NCI-H446 treated with DMSO at 0.1 percent for 48 hours (cell line): ENCODE results near the gene POMP.
A peak's percentile ranks its signal among the peaks of the same experiment; 100 is the strongest.

Experiments
- DNase-seq: peaks from one replicate; lab custom pipeline; 2025; lab: John Stamatoyannopoulos, UW

The POMP gene, protein sequence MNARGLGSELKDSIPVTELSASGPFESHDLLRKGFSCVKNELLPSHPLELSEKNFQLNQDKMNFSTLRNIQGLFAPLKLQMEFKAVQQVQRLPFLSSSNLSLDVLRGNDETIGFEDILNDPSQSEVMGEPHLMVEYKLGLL

DNA sequence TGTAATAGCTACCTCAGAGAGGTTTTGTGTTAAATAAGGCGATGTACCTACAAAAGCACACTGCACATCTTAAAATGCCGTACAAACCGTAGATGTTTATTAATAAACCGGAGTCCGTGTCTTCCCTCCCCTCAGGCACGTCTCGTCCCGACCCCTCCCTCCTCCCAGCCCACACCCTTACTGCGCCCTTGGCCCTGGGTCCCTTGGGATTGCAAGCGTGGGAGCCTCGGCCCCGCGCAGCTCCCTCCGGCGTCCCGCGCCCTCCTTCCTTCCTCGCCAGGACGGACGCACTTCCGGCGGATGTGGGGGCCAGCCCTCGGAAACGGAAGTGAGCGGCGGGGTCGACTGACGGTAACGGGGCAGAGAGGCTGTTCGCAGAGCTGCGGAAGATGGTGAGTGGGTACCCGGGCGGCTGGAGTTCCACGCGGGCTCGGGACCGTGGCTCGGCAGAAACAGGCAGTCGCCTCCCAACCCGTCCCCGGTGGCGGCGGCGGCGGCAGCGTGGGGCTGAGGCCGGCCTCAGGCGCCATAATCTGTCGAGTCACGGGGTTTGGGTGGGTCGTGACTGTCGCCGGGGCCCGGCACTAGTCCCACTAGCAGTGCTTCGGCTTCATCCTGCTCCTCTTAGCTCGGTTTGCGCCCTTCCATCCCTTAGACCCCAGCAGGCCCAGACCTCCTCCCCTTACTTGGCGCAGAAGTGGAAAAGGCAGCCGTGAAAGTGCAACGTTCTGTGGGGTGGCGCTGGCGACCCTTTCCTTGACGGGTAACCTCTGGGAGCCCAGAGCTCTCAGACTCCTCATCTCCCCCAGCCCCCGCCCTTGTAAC lies at the start of gene POMP:
Gene POMP (plus strand): TSS at position 335 of the 825 bp plus-strand sequence. CDS start 55 bp downstream, at position 390.
- peak; percentile 51 for DNase-seq

DNA sequence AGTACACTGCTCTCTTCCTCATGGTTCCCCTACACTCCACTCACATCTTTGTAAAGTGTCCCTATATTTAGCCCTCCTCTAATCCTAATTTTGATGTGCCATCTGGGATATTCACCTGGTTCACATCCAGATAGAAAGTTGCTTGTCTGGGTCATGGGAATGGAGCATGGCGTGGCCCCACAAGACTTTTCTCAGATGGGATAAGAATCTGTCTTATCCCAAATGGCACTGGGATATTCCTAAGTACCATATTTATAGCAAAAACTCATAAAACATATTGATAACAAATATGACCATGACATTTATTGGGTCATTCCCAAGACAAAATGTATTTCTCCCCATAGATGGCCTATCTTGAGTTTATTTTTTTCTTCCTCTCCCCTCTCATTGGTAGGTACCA lies 49.5 kb upstream of the POMP start:
- DNase-seq: no peak

DNA sequence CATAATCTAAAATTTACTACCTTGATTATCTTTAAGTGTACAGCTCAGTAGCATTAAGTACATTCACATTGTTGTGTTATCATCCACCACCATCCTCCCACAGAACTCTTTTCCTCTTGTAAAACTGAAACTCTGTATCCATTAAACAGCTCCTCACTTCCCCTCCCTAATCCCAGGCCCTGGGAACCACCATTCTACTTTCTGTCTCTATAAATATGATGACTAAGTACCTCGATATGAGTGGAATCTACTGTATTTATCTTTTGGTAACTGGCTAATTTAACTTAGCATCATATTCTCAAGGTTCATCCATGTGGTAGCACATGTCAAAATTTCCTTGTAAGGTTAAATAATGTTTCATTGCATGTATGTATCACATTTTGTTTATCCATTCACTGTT lies 49.0 kb upstream of the POMP start:
- DNase-seq: no peak

DNA sequence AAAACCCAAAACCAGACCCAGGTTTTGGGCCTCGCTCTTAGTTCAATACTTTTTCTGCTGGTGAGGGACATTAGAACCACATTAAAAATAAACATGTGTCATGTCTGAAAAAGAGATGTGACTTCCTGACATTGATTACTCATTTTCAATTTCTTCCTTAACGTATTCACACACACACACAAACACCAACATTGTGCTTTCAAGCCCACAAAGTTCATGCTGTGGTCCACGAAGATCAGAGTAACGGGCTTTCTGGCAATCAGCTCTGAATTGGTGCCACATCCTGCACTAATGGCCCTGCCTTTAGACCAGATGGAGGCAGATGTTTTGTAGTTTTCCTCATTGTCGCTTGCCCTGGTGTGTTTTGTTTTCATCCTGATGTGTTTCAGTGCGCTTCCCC lies 47.9 kb upstream of the POMP start:
- DNase-seq: no peak

DNA sequence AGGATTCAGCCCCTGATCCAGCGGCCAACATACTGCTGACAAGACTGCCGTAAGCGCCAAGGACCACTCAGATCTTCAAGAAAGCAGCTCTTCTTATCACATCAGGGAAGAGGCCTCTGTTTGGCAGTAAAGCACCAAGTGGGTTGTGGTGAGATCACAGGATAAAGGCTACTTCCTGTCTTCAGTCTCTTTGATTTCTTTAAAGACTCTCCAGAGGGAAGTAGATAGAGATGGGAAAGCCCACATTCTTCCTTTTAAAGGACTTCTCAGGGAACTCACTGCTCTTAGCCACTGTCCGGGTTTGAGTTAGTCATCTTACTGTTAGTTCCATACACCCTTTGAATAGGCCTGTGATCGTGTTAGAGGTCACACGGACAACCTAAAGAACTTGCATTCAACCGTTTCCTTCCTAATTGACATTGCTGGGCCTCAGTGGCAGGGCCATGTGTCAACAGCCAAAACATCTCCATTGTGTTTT lies 47.2 kb upstream of the POMP start:
- DNase-seq: no peak

DNA sequence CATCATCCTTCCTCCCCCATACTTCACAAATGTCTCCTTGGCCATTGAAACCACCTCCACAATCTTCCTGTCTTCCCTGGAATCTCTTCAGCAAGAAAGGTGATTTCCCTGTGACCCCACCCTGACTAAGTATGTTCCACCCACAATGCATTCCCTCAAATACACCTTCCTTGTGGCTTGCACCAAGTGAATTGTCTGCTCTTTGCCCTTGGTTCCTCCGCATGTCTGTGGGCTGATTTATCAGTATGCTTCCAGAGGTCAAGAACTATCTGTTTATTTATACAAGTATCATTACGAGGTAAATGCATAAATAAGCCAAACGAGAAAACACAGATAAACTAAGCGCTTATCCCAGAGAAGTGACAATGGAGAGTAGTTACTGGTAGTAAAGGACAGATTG lies 45.4 kb upstream of the POMP start:
- DNase-seq: no peak

DNA sequence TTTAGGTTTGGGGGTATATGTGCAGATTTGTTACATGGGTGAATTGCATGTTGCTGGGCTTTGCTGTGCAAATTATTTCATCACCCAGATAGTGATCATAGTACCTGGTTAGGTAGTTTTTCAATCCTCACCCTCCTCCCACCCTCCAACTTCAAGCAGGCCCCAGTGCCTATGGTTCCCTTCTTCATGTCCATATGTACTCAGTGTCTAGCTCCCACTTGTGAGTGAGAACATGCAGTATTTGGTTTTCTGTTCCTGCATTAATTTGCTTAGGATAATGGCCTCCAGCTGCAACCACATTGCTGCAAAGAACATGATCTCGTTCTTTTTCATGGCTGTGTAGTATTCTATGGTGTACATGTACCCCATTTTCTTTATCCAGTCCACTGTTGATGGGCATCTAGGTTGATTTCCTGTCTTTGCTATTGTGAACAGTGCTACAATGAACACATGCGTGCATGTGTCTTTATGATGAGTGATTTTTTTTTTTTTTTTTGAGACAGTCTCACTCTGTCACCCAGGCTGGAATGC lies 42.9 kb upstream of the POMP start:
- no peak for DNase-seq

DNA sequence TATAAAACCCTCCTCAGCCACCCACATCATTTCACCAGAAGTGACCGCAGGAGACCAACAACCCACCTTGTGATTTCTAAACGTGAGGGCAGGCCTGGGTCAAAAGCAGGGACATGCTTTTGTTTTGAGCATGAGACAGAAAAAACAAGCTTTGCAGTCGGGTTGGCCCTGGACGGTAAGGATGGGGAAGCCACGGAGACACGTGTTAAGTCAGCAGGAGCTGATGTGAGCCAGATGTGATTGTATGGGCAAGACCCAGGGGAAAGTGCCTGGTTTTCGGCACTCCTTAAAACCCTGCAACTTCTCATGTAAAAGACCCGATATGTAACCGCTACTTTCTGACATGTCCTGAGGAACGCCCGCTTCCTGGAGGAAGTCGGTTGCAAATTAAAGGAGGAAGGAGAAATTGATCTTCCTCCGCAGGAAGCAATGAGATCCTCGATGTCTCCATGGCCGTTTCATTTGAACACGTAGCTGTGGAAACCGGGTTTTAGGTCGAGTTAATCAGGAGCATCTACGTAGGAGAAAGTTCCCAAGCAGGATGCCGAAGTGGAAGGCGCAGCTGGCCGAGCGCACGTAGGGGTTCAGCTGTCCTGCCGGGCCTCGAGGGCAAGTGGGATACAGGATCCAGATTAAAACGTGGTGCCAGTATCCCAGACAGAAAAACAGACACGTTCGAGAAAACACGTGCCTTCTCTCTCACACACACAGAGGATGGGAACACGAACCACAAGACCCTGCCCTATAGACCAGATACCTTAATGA lies 40.5 kb upstream of the POMP start:
- DNase-seq: no peak

DNA sequence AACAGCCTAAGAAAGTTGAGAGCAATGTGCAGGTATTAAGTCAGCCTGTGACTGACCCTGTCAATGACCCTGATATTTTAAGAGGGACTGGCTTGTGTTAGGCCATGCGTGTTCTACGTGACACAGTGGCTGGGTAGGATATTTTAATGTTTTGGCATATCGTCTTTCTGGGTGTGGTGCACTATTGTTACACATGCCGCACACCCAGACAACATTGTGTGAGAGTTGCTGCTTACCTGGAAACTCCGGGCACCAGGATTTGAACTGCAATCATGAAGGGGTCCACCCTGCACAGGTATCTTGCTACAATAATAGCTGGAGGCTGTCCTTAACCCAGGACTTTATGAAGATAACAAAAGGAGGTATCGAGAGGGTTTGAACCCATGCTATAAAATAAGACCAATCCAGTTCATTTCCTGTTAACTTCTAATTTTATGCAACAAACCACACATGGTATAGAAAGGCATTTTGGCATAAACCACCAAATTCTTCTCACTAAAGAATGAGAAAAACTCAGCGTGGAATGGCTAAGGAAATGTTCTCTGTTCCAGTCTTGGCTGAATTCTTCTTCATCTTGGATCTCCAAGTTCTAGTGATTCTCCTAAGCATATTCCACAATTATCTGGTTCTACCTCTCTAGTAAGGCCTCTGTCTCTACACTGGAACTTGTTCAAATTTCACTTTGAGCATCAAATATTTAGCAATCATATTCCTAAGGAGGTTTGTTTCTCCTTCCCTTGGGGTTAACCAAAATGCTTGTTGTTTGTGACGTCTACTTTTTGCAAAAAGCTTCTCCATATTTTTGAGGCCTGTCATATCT lies 38.7 kb upstream of the POMP start:
- DNase-seq: no peak

DNA sequence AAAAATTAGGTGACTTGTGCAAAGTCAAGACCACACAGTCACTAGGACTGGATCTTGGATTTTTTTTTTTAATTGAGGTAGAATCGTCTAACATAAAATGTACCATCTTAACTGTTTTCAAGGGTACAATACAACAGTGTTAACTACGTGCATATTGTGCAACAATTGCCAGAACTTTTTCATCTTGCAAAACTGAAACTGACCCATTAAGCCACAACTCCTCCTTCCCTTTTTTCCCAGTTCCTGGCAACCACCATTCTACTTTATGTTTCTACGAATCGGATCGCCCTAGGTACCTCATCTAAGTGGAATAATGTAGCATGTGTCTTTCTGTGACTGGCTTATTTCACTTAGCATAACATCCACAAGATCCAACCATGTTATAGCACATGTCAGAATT lies 37.5 kb upstream of the POMP start:
- no peak for DNase-seq

DNA sequence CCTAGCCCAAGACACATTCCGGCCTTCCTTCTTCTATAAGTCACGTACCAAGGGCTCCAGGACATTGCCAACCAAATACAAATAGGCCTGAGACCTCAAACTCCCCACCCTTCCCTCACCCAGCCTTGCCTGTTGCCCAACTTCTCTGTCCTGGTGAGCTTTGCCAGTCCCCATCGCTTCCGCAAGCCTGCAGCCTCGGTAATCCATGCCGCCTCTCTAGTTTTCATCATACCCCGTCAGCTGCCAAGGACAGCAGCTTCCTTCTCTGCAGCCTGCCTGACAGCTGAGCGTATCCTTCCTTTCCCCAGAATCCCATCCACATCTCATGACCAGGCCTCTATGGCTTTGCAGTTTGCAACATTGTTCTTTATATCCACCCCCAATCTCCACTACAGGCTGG lies 36.6 kb upstream of the POMP start:
- no peak for DNase-seq

DNA sequence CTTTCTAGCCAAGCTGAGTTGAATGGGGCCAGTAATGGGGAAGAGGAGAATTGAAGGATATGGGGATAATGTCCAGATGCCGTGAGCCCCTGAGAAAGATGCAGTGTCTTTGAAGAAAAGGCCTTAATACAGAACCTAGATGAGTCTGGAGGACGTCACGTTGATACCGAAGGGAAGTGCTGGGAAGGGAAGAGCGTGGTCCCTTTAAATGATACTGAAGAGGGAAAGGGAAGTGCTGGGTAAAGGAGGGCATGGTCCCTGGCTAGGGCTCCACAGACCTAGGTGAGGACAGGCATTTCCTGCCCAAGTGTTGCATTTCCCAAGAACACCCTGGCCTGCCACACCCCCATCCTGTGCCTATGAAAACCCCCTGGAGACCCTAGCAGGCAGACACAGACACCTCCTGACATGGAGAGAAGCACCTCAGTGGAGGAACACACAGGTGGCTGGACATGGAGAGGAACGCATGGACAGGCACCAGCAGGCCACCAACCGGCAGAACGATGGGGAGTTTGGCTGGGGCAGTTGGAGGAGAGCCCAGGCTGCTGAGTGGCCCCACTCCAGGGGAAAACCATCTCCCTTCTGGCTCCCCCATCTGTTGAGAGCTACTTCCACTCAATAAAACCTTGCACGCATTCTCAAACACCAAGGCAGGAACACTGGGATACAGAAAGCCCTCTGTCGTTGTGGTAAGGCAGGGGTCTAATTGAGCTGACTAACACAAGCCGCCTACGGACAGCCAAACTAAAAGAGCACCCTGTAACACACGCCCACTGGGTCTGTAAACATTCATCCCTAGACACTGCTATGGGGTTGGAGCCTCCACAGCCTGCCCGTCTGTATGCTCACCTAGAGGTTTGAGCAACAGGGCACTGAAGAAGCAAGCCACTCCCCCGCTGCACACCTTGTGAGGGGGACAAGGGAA lies 34.9 kb upstream of the POMP start:
- DNase-seq: no peak

DNA sequence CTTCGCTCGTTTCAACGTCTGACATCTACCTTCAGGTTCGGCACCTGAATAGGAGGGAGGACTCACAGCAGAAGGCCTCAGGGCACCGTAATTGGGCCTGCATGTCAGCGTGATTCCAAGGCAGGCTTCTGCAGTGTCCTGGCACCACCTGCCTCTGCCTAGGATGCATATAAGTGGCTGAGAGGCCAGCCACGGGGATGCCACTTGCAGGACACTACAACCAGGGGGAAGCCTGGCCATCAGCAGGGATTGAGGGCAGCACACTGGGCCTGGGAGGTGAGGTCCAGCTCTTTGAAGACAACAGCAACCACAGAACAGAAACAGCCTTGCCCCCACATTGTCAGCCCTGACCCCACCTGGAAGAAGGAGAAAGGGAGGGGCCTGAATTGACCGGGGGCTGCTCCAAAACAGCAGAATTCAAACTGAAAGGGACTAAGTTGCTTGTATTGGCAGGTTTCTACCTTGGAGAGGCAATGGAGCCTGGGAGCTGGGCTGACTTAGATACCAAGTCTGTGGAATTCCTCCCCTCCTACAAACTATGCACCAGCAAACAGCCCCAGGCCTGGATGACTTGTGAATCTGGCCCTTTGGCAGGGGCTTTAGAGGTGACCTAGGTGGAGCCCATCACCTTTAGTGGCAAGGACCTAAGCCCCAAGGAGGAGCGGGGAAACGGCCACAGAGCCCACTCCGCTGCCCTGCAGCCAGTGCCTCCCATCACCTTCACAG lies 34.1 kb upstream of the POMP start:
- DNase-seq: no peak

DNA sequence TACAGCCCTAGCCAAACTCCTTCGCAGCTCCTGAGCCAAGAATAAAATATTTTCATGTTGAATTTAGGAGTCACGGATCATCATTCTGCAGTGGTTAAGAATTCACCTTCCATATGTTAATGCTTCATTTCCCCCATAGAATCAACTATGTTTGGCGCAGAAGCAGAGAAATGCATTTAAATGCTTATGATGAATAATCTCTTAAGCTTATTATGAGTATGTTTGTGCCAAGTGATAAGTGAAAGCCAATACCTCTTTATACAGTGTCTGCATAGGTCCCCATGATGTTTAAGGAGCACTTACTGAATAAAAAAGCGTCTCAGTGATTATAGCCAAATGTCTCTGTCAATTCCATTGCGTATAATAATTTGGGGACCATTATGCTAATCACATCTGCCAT lies 32.7 kb upstream of the POMP start:
- no peak for DNase-seq

DNA sequence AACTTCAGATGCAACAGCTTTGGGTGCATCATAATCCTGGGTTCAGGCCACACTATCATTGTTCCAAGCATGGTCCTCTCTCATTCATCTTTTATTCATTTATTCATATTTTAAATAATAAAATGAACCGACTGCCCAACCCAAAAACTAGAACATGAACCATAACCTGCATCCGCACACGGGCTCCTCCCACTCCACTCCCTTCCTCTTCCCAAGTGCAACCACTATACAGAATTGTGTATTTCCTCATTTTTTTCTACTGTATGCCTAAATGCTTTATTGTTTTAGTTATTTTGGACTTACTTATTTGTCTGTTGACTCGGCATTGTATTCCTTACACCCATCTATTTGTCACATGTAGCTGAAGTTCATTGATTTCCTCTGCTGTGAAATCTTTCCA lies 30.7 kb upstream of the POMP start:
- no peak for DNase-seq

DNA sequence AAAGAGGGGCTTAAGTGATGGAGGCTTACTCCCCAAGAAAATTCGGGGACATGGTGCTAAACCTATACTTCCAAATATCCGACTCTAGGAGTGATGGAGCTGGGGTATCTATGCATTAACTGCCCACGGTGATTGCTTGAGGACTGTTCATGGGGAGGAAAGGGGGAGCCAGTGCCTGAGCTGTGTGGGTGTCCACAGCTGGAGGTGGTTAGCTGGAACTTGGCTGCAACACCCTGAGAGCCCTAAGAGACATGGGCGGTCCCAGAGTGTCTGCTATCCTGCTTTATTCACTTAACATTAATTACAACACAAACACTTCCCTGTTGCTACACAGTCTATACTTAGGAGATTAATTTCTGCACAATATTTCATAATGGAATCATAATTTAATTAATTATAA lies 28.1 kb upstream of the POMP start:
- DNase-seq: no peak

DNA sequence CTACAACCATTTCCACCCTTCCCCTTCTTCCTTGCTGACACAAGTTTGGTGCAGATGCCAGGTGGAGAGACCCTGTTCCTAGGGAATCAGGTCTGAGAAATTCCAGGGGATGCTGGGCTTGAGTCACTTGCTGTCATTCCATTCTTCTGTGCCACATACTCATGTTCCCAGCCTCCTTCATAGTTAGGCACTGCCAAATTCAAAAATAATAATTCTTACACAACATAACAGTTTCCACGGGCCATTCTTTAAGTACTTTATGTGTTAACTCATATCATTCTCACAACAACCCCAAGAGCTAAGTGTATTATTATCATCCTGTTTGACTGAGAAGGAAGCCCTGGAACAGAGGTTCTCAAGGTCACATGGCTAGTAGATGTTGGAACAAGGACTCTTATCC lies 27.1 kb upstream of the POMP start:
- DNase-seq: no peak

DNA sequence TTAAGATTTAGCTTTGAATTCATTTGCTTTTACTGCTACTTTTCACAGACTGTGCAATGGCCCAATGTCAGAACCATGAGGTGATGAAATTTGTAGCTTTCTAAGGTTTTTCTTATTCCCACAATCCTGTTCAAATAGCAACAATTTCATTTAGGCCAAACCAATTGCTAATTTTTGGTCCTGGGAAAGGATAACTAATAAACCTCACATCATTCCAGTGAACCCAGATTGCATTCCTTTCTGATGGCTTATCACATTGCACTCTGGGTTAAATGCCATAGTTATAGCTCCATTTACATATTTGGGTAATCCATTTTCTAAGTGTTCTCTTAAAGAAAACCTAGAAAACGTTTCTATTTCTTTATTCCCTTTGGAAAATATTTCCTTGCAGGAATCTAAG lies 22.9 kb upstream of the POMP start:
- no peak for DNase-seq

DNA sequence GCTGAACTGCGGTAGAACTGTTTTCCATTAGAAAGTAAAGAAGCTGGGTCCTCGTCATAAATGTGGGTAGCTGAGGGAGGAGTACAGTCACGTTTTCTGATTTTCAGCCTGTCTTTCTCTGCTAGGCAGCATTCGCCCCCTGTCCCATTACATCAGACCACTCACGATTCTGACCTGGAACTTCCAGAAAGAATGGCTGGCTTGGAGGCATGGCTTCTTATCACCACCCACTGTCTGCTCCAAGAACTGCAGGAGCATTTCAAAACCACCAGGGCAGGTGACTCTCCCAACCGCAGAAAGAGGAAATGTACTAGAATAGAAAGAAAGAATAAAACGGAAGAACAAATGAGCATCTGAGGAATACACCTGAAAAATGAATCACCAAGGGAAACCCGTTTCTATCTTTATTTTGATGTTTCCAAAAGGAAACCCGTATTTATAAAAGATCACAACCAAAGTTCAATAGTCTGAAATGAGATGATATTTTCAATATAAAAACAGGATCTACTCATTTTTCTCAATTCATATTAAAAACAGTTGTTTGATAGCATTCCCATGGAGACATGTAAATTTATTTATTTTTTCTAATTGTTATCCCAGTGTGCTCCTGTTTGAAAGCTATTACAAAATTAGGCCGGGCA lies 22.1 kb upstream of the POMP start:
- no peak for DNase-seq
